GM19372 (cell line): ENCODE measurements around the gene DNAJC1.
"Not testable (repeated sequence)": the region's sequence is repeated elsewhere in the genome, so short reads cannot be mapped to it uniquely, and the experiment has no call there.

Experiments
- ATAC-seq: cut with Tn5 transposase; IDR thresholded peaks from one replicate; pipeline ENCODE4 v1.9.1; 2021; ENCODE audit warnings: mild to moderate bottlenecking, low read depth, moderate library complexity; ENCODE audit not compliant: unreplicated experiment

DNAJC1 gene

GRCh38 chr10:21746118-21746517, 257.4 kb downstream of the DNAJC1 start:
- no peak for ATAC-seq

GRCh38 chr10:21744223-21744622, 259.3 kb downstream of the DNAJC1 start:
- ATAC-seq = no peak

- ATAC-seq = no peak
These were observed 260.7 kb downstream of the DNAJC1 start for GRCh38 chr10:21742740-21743412.

GRCh38 chr10:21740989-21741388, 262.5 kb downstream of the DNAJC1 start:
- no peak for ATAC-seq

GRCh38 chr10:21737106-21737505, 266.4 kb downstream of the DNAJC1 start:
- ATAC-seq = no peak

GRCh38 chr10:21733710-21734109, 269.8 kb downstream of the DNAJC1 start:
- no peak for ATAC-seq

GRCh38 chr10:21732067-21732772, 271.3 kb downstream of the DNAJC1 start:
- ATAC-seq = peak; percentile 79

- no peak for ATAC-seq
These were observed 274.9 kb downstream of the DNAJC1 start for GRCh38 chr10:21728618-21729017.

GRCh38 chr10:21727452-21728168, 275.9 kb downstream of the DNAJC1 start:
- no peak for ATAC-seq

- no peak for ATAC-seq
These were observed 276.8 kb downstream of the DNAJC1 start for GRCh38 chr10:21726601-21727225.

- peak; percentile 77 for ATAC-seq
These were observed 278.7 kb downstream of the DNAJC1 start for GRCh38 chr10:21724687-21725367.

- ATAC-seq = no peak
These were observed 279.4 kb downstream of the DNAJC1 start for GRCh38 chr10:21724020-21724589.

- no peak for ATAC-seq
These were observed 281.3 kb downstream of the DNAJC1 start for GRCh38 chr10:21722209-21722608.

- no peak for ATAC-seq
These were observed 282.4 kb downstream of the DNAJC1 start for GRCh38 chr10:21721000-21721665.

- ATAC-seq = no peak
These were observed 283.4 kb downstream of the DNAJC1 start for GRCh38 chr10:21720090-21720489.

GRCh38 chr10:21719502-21719901, 284.0 kb downstream of the DNAJC1 start:
- ATAC-seq = no peak

GRCh38 chr10:21717437-21718054, 286.0 kb downstream of the DNAJC1 start:
- ATAC-seq = not testable (repeated sequence)

- no peak for ATAC-seq
These were observed 287.9 kb downstream of the DNAJC1 start for GRCh38 chr10:21715531-21716195.

GRCh38 chr10:21712975-21713374, 290.6 kb downstream of the DNAJC1 start:
- no peak for ATAC-seq
